Measurements from ENCODE around the gene MRPL16. TPM values are rescaled to one million over a fixed set of nuclear protein-coding genes. Genes with fewer than 3 reads are reported as not detected.
"Not testable (repeated sequence)": the region's sequence is repeated elsewhere in the genome, so short reads cannot be mapped to it uniquely, and the experiment has no call there.

MRPL16 gene
- total RNA-seq, 1 donor from 2014 or later, result 64.7 TPM

DNA sequence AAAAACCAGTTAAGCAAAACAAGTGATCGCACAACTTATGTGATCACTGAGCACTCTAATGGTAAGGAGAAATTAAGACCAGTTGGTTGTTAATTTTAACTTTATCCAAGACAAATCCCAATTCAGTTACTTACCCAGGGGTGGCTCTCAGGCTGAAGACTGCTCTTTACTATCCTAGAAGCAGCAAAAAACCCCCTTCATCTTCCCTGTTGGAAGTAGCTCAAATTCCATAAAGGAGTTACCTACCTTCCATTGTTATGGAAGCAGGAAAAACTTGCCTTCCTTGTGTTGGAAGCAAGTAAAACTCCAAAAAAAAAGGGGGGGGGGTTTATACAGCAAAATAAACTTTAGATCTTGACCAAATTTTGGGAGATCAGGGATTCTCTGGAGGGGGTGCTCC lies 5.2 kb upstream of the MRPL16 start:
- intact Hi-C loops (cut with DNase I), result no loop called here
- no peak for DNase-seq (ENCODE audit: low spot score)

DNA sequence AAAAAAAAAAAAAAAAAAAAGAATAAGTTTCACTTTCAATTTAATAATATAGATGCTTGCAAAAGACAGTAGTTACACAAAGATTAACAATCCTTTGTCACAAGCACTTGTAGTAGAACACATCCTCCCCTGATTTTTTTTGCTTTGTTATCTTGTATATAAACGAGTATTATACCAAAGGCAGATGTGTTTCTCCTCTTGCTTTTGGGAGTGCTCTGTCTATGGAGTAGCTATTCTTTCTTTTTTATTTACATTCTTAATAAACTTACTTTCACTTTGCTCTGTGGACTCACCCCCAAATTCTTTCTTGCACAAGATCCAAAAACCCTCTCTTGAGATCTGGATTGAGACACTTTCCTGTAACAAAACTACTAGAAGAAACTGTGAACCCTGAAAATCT lies 3.4 kb upstream of the MRPL16 start:
- intact Hi-C loops (cut with DNase I), result no loop called here
- no peak for DNase-seq (ENCODE audit: low spot score)

DNA sequence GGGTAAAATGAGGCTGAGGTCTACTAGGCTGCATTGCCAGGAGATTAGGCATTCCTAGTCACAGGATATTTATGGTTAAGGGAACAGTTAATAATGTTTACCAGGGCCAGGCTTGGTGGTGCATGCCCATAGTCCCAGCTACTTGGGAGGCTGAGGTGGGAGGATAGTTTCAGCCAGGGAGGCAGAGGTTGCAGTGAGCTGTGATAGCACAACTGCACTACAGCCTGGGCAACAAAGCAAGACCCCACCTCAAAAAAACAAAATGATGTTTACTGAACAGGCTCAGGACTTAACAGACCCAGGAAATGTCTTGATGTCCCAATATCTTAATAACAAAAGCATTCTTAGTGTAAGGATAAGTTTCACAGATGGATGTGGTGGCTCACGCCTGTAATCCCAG lies 2.8 kb upstream of the MRPL16 start:
- intact Hi-C loops (cut with DNase I), result no loop called here
- no peak for DNase-seq (ENCODE audit: low spot score)

DNA sequence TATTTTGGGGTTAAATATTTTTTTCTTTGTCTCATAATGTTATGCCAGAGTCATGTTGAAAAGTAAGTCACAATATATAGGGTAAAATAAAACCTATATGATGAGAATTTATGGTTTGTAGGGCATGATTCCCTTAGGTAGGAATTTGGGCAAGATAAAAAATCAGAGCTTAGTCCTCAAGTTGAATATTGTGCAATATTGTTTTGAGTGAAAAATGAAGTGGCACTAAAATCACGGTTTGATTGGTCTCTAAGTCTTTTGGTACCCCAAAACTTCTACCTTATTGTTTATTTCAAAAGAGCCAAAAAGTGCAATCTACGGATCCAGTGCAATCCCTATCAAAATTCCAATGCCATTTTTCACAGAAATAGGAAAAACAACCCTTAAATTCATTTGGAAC lies 1.6 kb upstream of the MRPL16 start:
- intact Hi-C loops (cut with DNase I), result no loop called here

DNA sequence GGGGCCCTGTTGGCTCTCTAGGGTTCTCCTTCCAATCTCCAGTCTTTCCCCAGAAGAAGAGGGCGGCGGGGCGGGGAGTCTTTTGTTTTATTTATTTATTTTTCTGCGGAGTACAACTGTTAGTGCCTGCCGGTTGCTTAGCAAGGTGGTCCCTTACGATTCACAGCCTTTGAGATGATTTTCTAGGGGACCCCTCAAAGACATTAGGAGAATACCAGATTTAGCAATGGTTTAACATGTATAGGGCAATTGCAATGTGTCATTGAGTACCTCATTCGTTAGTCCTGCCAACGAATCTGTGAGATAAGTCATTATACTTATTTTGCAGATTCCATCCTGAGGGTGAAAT lies 307 bp upstream of the MRPL16 start:
- no peak for DNase-seq (ENCODE audit: low spot score)
- intact Hi-C loops (cut with DNase I), result loop anchor here (2.0 kb wide), 1 partner anchor 56 kb away; the partner anchor contains the start of gene STX3

More for the DNA sequence above, 1.6 kb upstream of the MRPL16 start:
- no peak for DNase-seq (ENCODE audit: low spot score)

DNA sequence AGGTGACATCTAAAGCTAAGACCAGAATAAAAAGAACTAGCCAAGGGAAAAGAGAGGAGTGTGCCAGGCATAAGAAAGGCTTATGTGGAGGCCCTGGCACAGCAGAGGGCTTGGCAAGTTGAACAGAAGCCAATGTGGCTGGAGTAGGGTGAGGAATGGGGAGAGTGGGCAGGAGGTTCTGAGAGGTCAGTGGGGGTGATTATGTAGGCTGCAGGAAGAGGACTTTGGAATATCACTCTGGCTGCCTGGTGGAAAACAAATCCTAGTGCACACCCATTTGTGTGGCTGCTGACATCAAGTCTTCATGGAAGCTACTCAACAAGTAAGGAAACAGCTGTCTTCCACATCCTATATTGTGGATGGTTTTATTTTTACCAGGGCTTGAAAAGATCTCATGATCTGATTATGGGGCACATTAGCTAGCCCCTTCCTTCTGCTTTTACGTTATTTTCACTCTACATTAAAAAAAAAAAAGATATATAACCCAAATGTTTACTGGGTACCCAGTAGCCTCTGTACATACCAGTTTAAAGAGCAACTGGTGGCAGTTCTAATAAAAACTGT lies 3.4 kb downstream of the MRPL16 start:
- no peak for DNase-seq (ENCODE audit: low spot score)
- intact Hi-C loops (cut with DNase I), result loop anchor here (10.0 kb wide), 1 partner anchor 142 kb away; the partner anchor contains the start of gene PATL1

DNA sequence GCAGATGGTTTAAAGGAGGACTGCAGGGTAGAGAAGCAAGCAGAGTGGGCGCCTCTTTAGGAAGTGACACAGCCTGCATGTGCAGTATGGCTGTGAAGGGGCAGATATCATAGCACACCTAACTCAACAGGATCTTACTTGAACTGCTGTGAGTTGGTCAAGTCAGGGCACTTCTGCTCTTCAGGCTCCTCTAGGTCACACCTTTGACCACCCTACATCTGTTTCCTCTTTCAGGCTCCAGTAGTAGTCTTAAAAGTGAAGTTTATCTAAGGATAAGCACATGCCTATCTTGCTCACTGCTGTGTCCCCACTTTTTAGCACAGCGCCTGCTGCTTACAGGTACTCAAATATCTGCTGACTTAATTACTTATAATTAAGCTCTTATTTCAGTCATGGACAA lies 6.5 kb downstream of the MRPL16 start:
- intact Hi-C loops (cut with DNase I), result loop anchor here (10.0 kb wide), 1 partner anchor 139 kb away; the partner anchor contains the start of gene PATL1
- DNase-seq (ENCODE audit: low spot score), result no peak

DNA sequence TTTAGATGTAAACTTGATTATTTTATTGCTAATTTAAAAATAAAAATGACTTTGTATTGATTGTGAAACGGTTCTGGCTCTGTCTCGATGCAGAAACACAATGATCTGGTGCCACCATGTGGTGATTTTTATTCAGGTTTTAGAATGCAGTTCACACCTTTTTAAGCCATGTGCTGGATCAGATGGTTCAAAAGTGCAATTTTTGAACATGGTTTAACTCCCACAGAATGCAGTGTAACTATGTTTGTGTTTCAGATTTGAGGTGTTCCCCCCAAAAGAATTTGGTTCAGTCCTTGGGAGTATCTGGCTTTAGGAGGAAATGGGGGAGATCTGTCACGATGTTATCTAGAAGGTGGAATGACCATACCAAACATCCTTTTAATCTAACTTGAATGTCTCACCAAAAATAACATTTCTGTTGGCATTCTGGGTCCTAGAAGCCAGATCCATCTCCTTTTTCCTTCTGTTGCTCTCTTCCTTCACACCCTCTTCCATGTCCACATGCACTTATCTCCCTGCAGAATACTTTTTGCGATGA lies 7.9 kb downstream of the MRPL16 start:
- no peak for DNase-seq (ENCODE audit: low spot score)
- intact Hi-C loops (cut with DNase I), result loop anchor here (1.0 to 10.0 kb wide), 2 partner anchors 48 to 138 kb away; partner anchors contain the start of gene PATL1

DNA sequence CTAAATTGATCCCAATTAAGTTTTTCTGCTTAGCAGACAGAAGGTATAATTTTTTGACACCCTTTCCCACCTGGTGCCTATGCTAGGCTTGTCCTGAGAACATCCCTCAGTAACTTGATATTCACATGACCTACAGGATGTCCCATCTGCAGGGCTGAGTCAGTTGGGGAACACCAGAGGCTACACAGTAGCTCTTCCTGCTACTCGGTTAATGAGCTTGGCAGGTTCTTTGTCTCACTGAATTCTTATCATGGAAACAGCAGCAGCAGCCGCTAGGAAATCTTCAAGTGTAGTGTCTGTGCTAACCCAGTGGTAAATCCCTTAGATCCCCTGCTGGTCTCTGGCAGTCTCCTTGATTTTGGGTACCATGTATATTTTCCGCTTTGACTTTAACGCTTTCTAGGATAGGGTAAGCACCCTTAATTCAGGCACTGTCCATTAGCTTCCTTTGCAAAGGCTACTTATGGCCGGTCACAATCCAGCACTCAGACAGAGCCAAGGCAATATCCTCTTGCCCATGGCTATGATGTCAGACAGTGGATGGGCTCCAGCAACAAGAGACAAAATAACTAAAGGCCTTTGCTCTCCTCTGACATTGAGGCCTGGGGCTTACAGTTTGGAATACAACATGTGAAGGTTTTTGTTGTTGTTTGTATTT lies 8.5 kb downstream of the MRPL16 start:
- DNase-seq (ENCODE audit: low spot score), result no peak
- intact Hi-C loops (cut with DNase I), result loop anchor here (1.0 to 10.0 kb wide), 2 partner anchors 48 to 137 kb away; partner anchors contain the start of gene PATL1

DNA sequence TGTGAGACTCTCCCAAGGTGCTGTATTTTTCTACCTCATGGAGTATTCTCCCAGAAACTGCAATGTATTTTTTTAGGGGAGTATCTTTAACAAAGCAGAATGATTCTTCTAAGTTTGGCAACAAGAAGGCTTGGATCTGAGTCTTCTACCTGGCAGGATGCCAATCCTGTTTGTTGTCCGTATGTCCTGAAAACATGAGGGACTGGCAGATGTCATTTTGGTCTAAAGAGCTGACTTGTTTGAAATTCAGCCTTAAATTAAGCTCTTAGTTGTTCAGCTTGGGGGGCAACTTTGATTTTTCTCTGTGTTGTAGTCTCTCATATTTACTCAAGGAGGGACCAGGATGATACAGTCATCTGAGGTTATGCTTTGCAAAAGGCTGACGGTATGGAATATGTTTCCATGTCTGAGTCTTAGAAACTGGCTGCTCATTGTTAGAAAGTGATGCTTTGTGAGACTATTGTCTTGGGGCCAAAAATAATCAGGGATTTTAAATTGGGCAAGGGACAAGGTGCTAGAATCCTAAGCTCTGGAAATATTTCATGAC lies 9.3 kb downstream of the MRPL16 start:
- no peak for DNase-seq (ENCODE audit: low spot score)
- intact Hi-C loops (cut with DNase I), result loop anchor here (10.0 kb wide), 1 partner anchor 136 kb away; the partner anchor contains the start of gene PATL1

DNA sequence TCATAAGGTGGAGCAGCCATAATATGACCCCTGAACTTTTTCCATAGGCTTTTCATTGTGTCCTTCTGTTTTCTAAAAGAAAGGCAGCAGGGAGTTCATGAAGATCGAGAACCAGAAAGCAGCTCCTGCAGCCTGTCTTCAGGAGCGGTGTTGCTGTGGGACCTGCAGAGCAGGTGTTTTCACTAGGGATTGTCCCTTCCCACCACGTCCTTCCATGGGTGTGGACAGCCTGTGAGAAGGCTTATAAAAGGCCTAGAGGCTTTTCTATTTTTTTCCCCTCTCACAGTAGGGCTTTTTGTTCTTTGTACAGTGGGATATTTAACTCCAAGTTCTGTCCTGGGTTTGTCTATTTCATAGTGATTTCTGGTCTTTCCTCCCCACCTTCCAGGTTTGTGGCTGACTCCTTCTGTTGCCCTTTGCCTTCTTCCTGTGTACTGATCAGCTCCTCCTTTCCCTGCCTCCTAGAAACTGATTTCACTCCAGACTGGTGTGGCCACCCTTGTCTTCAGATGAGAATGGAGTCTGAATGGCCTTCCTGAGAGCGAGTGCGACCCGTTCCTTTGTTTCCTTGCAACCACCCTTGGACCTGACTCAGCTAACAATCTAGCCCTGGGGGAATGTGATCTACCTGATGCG lies 10.1 kb downstream of the MRPL16 start:
- intact Hi-C loops (cut with DNase I), result loop anchor here (10.0 kb wide), 1 partner anchor 136 kb away; the partner anchor contains the start of gene PATL1
- DNase-seq (ENCODE audit: low spot score), result no peak

DNA sequence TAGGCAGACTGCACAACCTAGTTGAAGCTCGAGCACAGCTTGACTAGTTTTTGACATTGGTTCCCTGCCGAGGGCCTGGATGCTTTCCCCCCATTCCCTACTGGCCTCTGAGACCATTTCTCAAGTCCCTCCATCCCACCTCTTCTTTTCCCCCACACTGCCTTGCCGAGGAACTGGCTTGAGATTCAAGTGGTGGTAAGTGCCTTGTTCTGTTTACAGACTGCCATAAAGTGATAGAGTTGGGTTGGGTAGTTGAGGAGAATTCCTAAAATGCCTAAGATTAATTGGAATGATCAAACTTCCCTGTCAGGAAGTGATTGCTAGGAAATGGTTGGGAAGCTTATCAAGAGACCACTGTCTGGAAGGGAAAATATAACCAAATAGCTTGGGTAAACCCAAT lies 16.2 kb downstream of the MRPL16 start:
- intact Hi-C loops (cut with DNase I), result no loop called here

DNA sequence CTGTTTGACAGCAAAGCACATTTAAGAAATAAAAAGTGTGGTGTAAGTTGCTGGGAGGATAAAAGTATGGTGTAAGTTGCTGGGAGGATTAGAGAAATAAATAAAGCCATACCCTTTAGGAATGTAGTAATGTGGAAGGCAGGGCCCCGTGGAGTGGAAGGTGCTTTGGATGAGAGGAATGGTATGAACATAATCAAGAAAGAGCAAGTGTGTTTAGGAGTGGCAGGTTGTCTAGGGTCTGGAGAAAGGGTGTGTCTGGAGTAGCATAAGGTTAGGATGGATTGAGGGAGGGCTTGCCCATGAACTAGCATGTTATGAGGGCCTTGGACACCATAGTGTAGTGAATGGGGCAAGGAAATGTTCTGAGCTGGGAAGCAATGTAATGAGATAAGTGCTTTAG lies 18.1 kb downstream of the MRPL16 start:
- intact Hi-C loops (cut with DNase I), result no loop called here
- DNase-seq (ENCODE audit: low spot score), result no peak

More for the DNA sequence above, 16.2 kb downstream of the MRPL16 start:
- DNase-seq (ENCODE audit: low spot score), result no peak

DNA sequence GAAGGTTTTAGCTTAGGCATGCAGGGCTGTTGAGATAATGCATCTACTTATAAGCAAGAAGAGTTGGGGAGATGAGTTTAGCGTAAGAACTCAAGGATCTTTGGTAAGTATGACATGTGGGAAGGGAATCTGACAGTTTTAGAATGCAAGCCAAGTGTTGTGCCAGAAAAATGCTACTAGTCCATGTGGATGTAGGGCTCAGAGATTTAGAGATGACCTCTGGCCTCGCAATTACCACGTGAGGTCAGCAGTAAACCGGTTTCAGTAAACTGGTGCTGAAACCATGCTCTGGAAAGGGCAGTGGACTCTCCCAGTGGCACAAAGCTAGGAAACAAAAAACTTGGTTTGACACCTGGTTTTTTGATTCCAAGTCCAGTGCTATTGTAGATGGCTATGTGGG lies 18.9 kb downstream of the MRPL16 start:
- intact Hi-C loops (cut with DNase I), result no loop called here
- no peak for DNase-seq (ENCODE audit: low spot score)

DNA sequence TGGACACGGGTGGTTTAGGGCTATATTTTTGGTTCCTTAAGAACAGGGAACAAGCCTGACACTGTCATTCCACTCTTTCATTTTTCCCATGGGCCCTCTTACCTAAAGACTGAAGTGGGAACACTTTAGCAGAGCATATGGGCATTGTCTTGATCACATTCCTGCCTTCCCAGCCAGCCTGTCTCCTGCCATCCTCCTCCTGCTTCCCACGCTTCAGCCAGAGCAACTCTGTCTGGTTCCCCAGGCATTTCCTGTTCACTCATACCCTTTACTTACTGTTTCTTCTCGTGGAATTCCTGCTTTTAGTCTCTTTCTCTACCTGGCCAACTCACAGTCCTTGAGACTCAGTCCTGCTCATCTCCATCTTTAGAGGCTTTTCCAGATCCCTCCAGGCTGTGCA lies 22.8 kb downstream of the MRPL16 start:
- DNase-seq (ENCODE audit: low spot score), result no peak
- intact Hi-C loops (cut with DNase I), result no loop called here

DNA sequence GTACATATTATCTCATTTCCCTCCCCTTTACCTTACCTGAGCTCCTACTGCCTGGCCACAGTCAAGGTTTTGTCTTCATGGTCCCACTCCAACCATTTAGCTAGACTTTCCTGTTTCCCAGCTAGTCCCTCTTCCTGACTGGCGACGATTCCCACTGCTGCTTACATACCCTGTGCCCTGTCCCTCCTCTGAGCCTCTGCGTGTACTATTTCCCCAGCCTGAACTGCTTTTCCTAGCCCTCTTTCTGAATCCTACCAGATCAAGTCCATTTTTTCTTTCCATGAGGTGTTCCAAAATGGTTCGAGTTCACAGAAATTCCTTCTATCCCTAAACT lies 23.4 kb downstream of the MRPL16 start:
- no peak for DNase-seq (ENCODE audit: low spot score)
- intact Hi-C loops (cut with DNase I), result no loop called here

DNA sequence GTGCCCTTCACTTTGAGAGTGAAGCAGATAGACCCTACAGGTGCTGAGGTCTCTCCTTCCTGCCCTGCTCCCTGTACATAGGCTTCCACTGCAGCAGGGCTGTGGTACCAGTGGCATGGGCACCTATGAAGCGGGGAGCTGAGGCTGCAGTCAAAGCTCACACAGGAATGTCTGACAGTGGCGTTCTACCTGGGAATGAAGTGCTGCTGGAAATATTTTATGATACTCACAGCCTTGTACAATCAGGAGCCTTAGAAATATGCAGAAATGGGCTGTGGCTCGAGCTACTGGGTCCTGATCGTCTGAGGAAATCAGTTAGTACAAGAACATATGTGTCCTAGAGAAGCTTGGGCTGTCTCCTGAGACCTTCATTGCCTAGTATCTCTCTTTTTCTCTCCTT lies 24.8 kb downstream of the MRPL16 start:
- no peak for DNase-seq (ENCODE audit: low spot score)
- intact Hi-C loops (cut with DNase I), result no loop called here

DNA sequence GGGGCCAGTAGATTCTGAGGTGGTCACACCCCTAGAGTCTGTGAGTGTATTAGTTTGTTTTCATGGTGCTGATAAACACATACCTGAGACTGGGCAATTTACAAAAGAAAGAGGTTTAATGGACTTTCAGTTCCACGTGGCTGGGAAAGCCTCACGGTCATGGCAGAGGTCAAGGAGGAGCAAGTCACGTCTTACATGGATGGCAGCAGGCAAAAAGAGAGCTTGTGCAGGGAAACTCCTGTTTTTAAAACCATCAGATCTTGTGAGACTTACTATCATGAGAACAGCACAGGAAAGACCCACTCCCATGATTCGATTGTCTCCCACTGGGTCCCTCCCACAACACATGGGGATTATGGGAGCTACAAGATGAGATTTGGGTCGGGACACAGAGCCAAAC lies 26.1 kb downstream of the MRPL16 start:
- intact Hi-C loops (cut with DNase I); DNase-seq (ENCODE audit: low spot score): not testable (repeated sequence)

DNA sequence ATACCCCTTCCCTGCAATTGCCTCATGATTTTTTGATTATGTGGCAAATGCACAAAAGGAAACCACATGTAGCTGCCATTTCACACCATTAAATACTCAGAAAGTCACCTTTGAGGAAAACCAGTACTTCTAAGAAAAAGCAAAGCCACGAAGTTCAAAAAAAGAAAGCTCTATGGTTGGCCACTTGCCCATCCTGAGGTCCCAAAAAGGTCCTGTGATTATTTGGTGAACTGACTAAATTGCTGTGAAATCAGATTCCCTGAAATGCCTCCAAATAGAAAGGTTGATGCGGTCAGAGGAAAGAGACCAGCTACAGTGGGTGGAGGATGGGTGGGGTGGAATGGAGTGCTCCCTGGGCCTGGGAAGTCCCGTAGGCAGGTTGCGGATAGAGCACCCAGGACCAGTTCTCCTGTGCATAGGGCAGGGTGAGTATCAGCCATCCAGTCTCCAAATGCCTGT lies 26.9 kb downstream of the MRPL16 start:
- DNase-seq (ENCODE audit: low spot score), result no peak
- intact Hi-C loops (cut with DNase I), result no loop called here

DNA sequence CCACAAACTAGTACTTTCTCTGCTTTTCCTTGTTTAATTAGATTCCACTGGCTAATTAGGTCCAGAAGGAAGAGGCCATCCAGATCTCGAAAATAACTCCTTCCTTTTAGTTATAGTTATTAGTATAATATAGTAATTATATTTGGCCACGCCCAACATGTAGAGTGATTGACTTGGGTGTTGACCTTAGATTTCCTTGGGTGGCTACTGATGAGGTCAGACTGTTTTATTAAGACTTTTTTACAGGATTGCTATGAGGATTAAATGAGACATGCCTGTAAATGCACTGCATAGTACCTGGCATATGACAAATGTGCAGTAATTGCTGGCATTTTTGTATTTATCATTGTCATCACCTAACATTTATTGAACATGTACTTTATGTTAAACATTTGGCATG lies 28.5 kb downstream of the MRPL16 start:
- intact Hi-C loops (cut with DNase I), result no loop called here
- DNase-seq (ENCODE audit: low spot score), result no peak

Data from cardiac septum (tissue), 1 donor.